ENCODE measurements around the gene PKNOX2. TPM values are rescaled to one million over a fixed set of nuclear protein-coding genes. Genes with fewer than 3 reads are reported as not detected.

PKNOX2 gene
- total RNA-seq, 1 experiment from 2014 or later: not detected

GRCh38 chr11:125346565-125347260 is 182.2 kb downstream of the PKNOX2 start:
- peaks cover 3% of the 10 kb centered on the region; the same call in 1 of the 2 replicates for H3K27me3 ChIP-seq (replicated peaks; ENCODE audit: control insufficient read depth, insufficient read depth, low read length)
- H3K36me3 ChIP-seq (ENCODE audit: control insufficient read depth, insufficient read depth, low read length): no peaks in the 10 kb centered on the region
- Mint-ChIP-seq H3K4me3 (ENCODE audit: unreplicated experiment) (no peak overlapping the region), H3K36me3 (ENCODE audit: insufficient read depth, unreplicated experiment) (no peaks in the 10 kb centered on the region), H3K27me3 (ENCODE audit: insufficient read depth, unreplicated experiment) (peaks cover 11% of the 10 kb centered on the region), H3K4me1 (ENCODE audit: low read depth, unreplicated experiment) (peaks cover 7% of the 10 kb centered on the region), H3K27ac (ENCODE audit: unreplicated experiment) (no peak overlapping the region), H3K9me3 (ENCODE audit: unreplicated experiment) (no peaks in the 10 kb centered on the region)
- BruUV-seq (replicated peaks): no TSS peak
- no peaks in the 10 kb centered on the region for H3K4me1 ChIP-seq
- no peak overlapping the region for H3K4me3 ChIP-seq (ENCODE audit: low read depth, low read length)
- TF ChIP-seq CTCF (IDR thresholded peaks at IDR 0.05; ENCODE audit: insufficient read depth in 1 of 2, low read depth in 1 of 2, low read length in 1 of 2, severe bottlenecking in 1 of 2, unreplicated experiment in 1 of 2): no peak
- POLR2A ChIA-PET: no interaction called here
- CTCF ChIA-PET: interaction anchor here (0.6 to 3.6 kb wide), 14 partner anchors 8 to 382 kb away, joined by 3 to 31 read pairs (median 6); no protein-coding TSS in a partner anchor
- intact Hi-C loops (cut with micrococcal nuclease; ENCODE audit: unreplicated experiment): loop anchor here (5.0 kb wide), 1 partner anchor 64 kb away; no protein-coding TSS in a partner anchor
- no peak for DNase-seq
- no peaks in the 10 kb centered on the region for H3K9me3 ChIP-seq

- no peak for TF ChIP-seq CTCF (IDR thresholded peaks at IDR 0.05; ENCODE audit: insufficient read depth in 1 of 2, low read depth in 1 of 2, low read length in 1 of 2, severe bottlenecking in 1 of 2, unreplicated experiment in 1 of 2)
- BruUV-seq (replicated peaks): no TSS peak
- H3K9me3 ChIP-seq: no peaks in the 10 kb centered on the region
- H3K27me3 Mint-ChIP-seq (ENCODE audit: insufficient read depth, unreplicated experiment): peaks cover 16% of the 10 kb centered on the region
- ChIA-PET POLR2A (no interaction called here), CTCF (interaction anchor here (3.6 kb wide), 1 partner anchor 256 kb away, joined by 31 read pairs; no protein-coding TSS in a partner anchor)
- H3K4me3 ChIP-seq (ENCODE audit: low read depth, low read length): no peak overlapping the region
- no peaks in the 10 kb centered on the region for H3K4me1 ChIP-seq
- intact Hi-C loops (cut with micrococcal nuclease; ENCODE audit: unreplicated experiment): loop anchor here (5.0 kb wide), 1 partner anchor 65 kb away; no protein-coding TSS in a partner anchor
- H3K36me3 Mint-ChIP-seq (ENCODE audit: insufficient read depth, unreplicated experiment): no peaks in the 10 kb centered on the region
- H3K4me3 Mint-ChIP-seq (ENCODE audit: unreplicated experiment): no peak overlapping the region
- DNase-seq: no peak
- H3K27ac Mint-ChIP-seq (ENCODE audit: unreplicated experiment): no peak overlapping the region
- H3K36me3 ChIP-seq (ENCODE audit: control insufficient read depth, insufficient read depth, low read length): no peaks in the 10 kb centered on the region
- H3K4me1 Mint-ChIP-seq (ENCODE audit: low read depth, unreplicated experiment): peaks cover 7% of the 10 kb centered on the region
- H3K9me3 Mint-ChIP-seq (ENCODE audit: unreplicated experiment): no peaks in the 10 kb centered on the region
- peaks cover 3% of the 10 kb centered on the region; the same call in 1 of the 2 replicates for H3K27me3 ChIP-seq (replicated peaks; ENCODE audit: control insufficient read depth, insufficient read depth, low read length)
Measured at GRCh38 chr11:125347261-125347585, 182.7 kb downstream of the PKNOX2 start.

- DNase-seq: no peak
- BruUV-seq (replicated peaks): no TSS peak
- Histone ChIP-seq H3K4me3 (ENCODE audit: low read depth, low read length) (no peak overlapping the region), H3K4me1 (no peaks in the 10 kb centered on the region), H3K36me3 (ENCODE audit: control insufficient read depth, insufficient read depth, low read length) (no peaks in the 10 kb centered on the region), H3K9me3 (no peaks in the 10 kb centered on the region), H3K27me3 (replicated peaks; ENCODE audit: control insufficient read depth, insufficient read depth, low read length) (peaks cover 3% of the 10 kb centered on the region; the same call in 1 of the 2 replicates)
- H3K9me3 Mint-ChIP-seq (ENCODE audit: unreplicated experiment): no peaks in the 10 kb centered on the region
- H3K27ac Mint-ChIP-seq (ENCODE audit: unreplicated experiment): no peak overlapping the region
- peaks cover 22% of the 10 kb centered on the region for H3K27me3 Mint-ChIP-seq (ENCODE audit: insufficient read depth, unreplicated experiment)
- POLR2A ChIA-PET: no interaction called here
- no peak for TF ChIP-seq CTCF (IDR thresholded peaks at IDR 0.05; ENCODE audit: insufficient read depth in 1 of 2, low read depth in 1 of 2, low read length in 1 of 2, severe bottlenecking in 1 of 2, unreplicated experiment in 1 of 2)
- no peak overlapping the region for H3K4me3 Mint-ChIP-seq (ENCODE audit: unreplicated experiment)
- CTCF ChIA-PET: interaction anchor here (3.6 kb wide), 1 partner anchor 257 kb away, joined by 31 read pairs; no protein-coding TSS in a partner anchor
- peaks cover 7% of the 10 kb centered on the region for H3K4me1 Mint-ChIP-seq (ENCODE audit: low read depth, unreplicated experiment)
- intact Hi-C loops (cut with micrococcal nuclease; ENCODE audit: unreplicated experiment): loop anchor here (1.0 to 5.0 kb wide), 4 partner anchors 57 to 386 kb away; partner anchors contain the start of gene PKNOX2
- H3K36me3 Mint-ChIP-seq (ENCODE audit: insufficient read depth, unreplicated experiment): no peaks in the 10 kb centered on the region
Measured at GRCh38 chr11:125348141-125348651, 183.6 kb downstream of the PKNOX2 start.

All from Caco-2 (cell line).